NCI-H1694 (cell line): ENCODE data around the gene ATF2.
A peak's percentile ranks its signal among the peaks of the same experiment; 100 is the strongest.

Source experiments
- DNase-seq: peaks from one replicate; lab custom pipeline; 2025; lab: John Stamatoyannopoulos, UW

ATF2 gene

GRCh38 chr2:175080479-175080878 is 87.5 kb downstream of the ATF2 start:
- no peak for DNase-seq

- no peak for DNase-seq
Observed at GRCh38 chr2:175076272-175076671, 91.7 kb downstream of the ATF2 start.

GRCh38 chr2:175074478-175074877 is 93.5 kb downstream of the ATF2 start:
- DNase-seq, result no peak

- no peak for DNase-seq
Observed at GRCh38 chr2:175068534-175068933, 99.5 kb downstream of the ATF2 start.

GRCh38 chr2:175066411-175066810 is 101.6 kb downstream of the ATF2 start:
- DNase-seq, result no peak

GRCh38 chr2:175064797-175065196 is 103.2 kb downstream of the ATF2 start:
- DNase-seq, result no peak

GRCh38 chr2:175063741-175064140 is 104.3 kb downstream of the ATF2 start:
- no peak for DNase-seq

GRCh38 chr2:175062787-175063585 is 105.0 kb downstream of the ATF2 start:
- DNase-seq, result no peak

GRCh38 chr2:175057078-175057685 is 110.8 kb downstream of the ATF2 start:
- no peak for DNase-seq

GRCh38 chr2:175055993-175056392 is 112.0 kb downstream of the ATF2 start:
- no peak for DNase-seq

- DNase-seq, result no peak
Observed at GRCh38 chr2:175054340-175054739, 113.7 kb downstream of the ATF2 start.

GRCh38 chr2:175049661-175050060 is 118.3 kb downstream of the ATF2 start:
- no peak for DNase-seq

GRCh38 chr2:175048275-175048674 is 119.7 kb downstream of the ATF2 start:
- no peak for DNase-seq

GRCh38 chr2:175039490-175039889 is 128.5 kb downstream of the ATF2 start:
- DNase-seq, result no peak

GRCh38 chr2:175039031-175039430 is 129.0 kb downstream of the ATF2 start:
- DNase-seq, result no peak

GRCh38 chr2:175037941-175038340 is 130.1 kb downstream of the ATF2 start:
- no peak for DNase-seq

GRCh38 chr2:175036582-175037018 is 131.4 kb downstream of the ATF2 start:
- DNase-seq, result no peak

GRCh38 chr2:175035806-175036205 is 132.2 kb downstream of the ATF2 start:
- no peak for DNase-seq

- DNase-seq, result no peak
Observed at GRCh38 chr2:175034716-175035115, 133.3 kb downstream of the ATF2 start.

GRCh38 chr2:175030380-175031271 is 137.4 kb downstream of the ATF2 start:
- DNase-seq, result peak; percentile 8

- no peak for DNase-seq
Observed at GRCh38 chr2:175027755-175028154, 140.2 kb downstream of the ATF2 start.

- DNase-seq, result no peak
Observed at GRCh38 chr2:175026385-175026784, 141.6 kb downstream of the ATF2 start.

- no peak for DNase-seq
Observed at GRCh38 chr2:175025946-175026345, 142.1 kb downstream of the ATF2 start.
